Peyer's patch (tissue), 4 donors: ENCODE measurements around the gene EPS8L2. TPM values are rescaled to one million over a fixed set of nuclear protein-coding genes. Genes with fewer than 3 reads are reported as not detected.

ENCODE experiments used
- DNase-seq, 3 donors: peaks; one replicate each; pipeline ENCODE4 v3.0.0-alpha.2; 2017 to 2019
- H3K27ac ChIP-seq, 4 donors: fragments of 200-600 bp; sonication (generic); one replicate each; pipeline ENCODE4 v1.5.1; 2016 to 2019
- H3K27me3 ChIP-seq, 2 donors: fragments of 200-600 bp; sonication (generic); one replicate each; pipeline ENCODE4 v1.5.1; 2019
- H3K36me3 ChIP-seq, 3 donors: fragments of 200-600 bp; sonication (generic); one replicate each; pipeline ENCODE4 v1.5.1; 2016 to 2019
- H3K4me1 ChIP-seq, 4 donors: fragments of 200-600 bp; sonication (generic); one replicate each; pipeline ENCODE4 v1.5.1; 2016 to 2019
- H3K4me3 ChIP-seq, 4 donors: fragments of 200-600 bp; sonication (generic); 1 replicate in 3 of 4; 2 replicates in 1 of 4; pipeline ENCODE4 v1.5.1; 2016 to 2019; ENCODE audit warnings: mild to moderate bottlenecking in 1 of 4
- H3K9me3 ChIP-seq, 4 donors: fragments of 200-600 bp; sonication (generic); one replicate each; pipeline ENCODE4 v1.5.1; 2016 to 2019; ENCODE audit warnings: mild to moderate bottlenecking in 1 of 4
- POLR2A ChIP-seq, 2 donors: fragments of 450-650 bp; IDR thresholded peaks; one replicate each; pipeline ENCODE4 v1.5.1; 2017; ENCODE audit warnings: antibody characterized with exemption in 2 of 2, mild to moderate bottlenecking in 2 of 2, moderate library complexity in 2 of 2
- total RNA-seq, 4 donors: library from RNA; depleted of rRNA; stranded (reverse); fragments of >200 nt; gene quantifications; one replicate each; pipeline ENCODE4 v1.1.0, GENCODE V29; 2016
- TF ChIP-seq, protein P1 (sequence below), 6 experiments: fragments of 450-650 bp in 4 of 6; fragments of 200-600 bp in 2 of 6; sonication (generic) in 1 of 6; IDR thresholded peaks; one replicate each; pipeline ENCODE4 v1.5.1; 2017 to 2019; ENCODE audit warnings: antibody characterized with exemption in 6 of 6, mild to moderate bottlenecking in 3 of 6, moderate library complexity in 1 of 6

The EPS8L2 gene
- total RNA-seq, 4 donors from 2014 or later, result 258 to 710 (median 672) TPM

- H3K27me3 ChIP-seq, result no peaks in the 10 kb centered on the region
- TF ChIP-seq, protein P1, sequence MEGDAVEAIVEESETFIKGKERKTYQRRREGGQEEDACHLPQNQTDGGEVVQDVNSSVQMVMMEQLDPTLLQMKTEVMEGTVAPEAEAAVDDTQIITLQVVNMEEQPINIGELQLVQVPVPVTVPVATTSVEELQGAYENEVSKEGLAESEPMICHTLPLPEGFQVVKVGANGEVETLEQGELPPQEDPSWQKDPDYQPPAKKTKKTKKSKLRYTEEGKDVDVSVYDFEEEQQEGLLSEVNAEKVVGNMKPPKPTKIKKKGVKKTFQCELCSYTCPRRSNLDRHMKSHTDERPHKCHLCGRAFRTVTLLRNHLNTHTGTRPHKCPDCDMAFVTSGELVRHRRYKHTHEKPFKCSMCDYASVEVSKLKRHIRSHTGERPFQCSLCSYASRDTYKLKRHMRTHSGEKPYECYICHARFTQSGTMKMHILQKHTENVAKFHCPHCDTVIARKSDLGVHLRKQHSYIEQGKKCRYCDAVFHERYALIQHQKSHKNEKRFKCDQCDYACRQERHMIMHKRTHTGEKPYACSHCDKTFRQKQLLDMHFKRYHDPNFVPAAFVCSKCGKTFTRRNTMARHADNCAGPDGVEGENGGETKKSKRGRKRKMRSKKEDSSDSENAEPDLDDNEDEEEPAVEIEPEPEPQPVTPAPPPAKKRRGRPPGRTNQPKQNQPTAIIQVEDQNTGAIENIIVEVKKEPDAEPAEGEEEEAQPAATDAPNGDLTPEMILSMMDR (IDR thresholded peaks at IDR 0.05), result no peak
- TF ChIP-seq POLR2A (IDR thresholded peaks at IDR 0.05), result no peak
- DNase-seq, result no peak
- no peaks in the 10 kb centered on the region for H3K9me3 ChIP-seq
- H3K36me3 ChIP-seq, result peaks cover 0 to 69% (median 0%) of the 10 kb centered on the region in 3 donors
- peak overlapping the region in 2 of 4 donors; percentile 36 to 90 for H3K27ac ChIP-seq
- H3K4me1 ChIP-seq, result peaks cover 0 to 5% (median 0%) of the 10 kb centered on the region in 4 donors
- H3K4me3 ChIP-seq, result no peak overlapping the region
Observed at GRCh38 chr11:763549-764321, 57.7 kb downstream of the EPS8L2 start.

DNA sequence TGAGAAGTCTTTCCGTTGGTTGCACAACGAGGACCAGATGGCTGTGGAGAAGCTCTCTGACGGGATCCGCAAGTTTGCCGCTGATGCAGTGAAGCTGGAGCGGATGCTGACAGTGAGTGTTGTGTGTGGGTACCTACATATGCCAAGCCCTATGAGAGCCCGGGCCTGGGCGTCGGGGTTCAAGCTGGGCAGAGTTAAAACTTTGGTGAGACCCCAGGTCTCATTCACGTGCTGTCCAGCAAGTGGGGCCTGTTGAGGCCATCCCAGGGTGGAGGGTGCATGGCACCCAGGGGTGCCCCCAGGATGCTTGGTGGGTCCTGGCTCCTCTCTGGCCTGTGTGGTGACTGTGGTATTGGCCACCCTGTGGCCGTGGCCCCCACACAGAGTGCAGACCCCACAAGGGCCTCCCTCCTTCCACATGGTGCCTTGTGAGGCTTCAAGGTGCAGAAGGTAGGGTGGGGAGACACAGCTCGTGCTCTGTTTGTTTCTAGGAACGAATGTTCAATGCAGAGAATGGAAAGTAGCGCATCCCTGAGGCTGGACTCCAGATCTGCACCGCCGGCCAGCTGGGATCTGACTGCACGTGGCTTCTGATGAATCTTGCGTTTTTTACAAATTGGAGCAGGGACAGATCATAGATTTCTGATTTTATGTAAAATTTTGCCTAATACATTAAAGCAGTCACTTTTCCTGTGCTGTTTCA lies 58.4 kb downstream of the EPS8L2 start:
- Histone ChIP-seq H3K27me3 (no peaks in the 10 kb centered on the region), H3K4me1 (peaks cover 0 to 5% (median 0%) of the 10 kb centered on the region in 4 donors), H3K27ac (peak overlapping the region in 1 of 4 donors; percentile 90), H3K36me3 (peaks cover 0 to 62% (median 0%) of the 10 kb centered on the region in 3 donors), H3K4me3 (no peak overlapping the region), H3K9me3 (no peaks in the 10 kb centered on the region)
- DNase-seq, result no peak
- TF ChIP-seq, protein P1 (IDR thresholded peaks at IDR 0.05), result no peak
- no peak for TF ChIP-seq POLR2A (IDR thresholded peaks at IDR 0.05)

DNA sequence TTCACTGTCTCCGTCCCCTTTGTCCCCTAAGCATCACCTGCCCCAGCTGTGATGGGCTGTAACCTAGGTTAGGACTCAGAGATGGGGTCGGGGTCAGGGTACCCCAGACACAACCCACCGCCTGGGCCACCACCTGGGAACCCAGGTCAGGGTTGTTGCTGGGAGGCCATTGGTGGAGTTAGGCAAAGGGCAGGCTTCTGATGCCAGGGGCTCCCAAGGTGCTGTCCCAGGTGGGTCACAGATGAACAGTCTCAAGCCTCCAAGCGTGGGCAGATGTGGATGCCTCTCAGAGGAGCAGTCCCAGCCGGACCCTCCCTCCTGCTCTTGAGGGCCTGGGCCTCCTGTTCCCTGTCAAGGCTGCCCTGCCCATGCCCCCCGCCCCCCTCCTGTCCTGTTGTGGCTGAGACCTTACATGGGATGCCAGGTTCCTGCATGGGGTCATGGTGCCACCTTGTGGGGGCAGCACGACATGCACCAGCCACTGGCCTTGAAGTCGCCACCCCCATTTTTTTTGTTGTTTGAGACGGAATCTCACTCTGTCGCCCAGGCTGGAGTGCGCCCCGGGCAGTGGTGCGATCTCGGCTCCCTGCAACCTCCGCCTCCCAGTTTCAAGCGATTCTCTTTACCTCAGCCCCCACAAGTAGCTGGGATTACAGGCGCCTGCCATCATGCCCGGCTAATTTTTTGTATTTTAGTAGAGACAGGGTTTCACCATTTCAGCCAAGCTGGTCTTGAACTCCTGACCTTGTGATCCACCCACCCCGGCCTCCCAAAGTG lies 59.2 kb downstream of the EPS8L2 start:
- H3K4me3 ChIP-seq, result no peak overlapping the region
- DNase-seq, result peak in 2 of 3 donors; percentile 56 to 76
- TF ChIP-seq, protein P1 (IDR thresholded peaks at IDR 0.05), result peak; percentile 58 to 76 (median 72)
- TF ChIP-seq POLR2A (IDR thresholded peaks at IDR 0.05), result no peak
- H3K27ac ChIP-seq, result no peak overlapping the region
- H3K9me3 ChIP-seq, result no peaks in the 10 kb centered on the region
- H3K36me3 ChIP-seq, result peaks cover 0 to 60% (median 0%) of the 10 kb centered on the region in 3 donors
- no peaks in the 10 kb centered on the region for H3K27me3 ChIP-seq
- peaks cover 0 to 5% (median 0%) of the 10 kb centered on the region in 4 donors for H3K4me1 ChIP-seq

- Histone ChIP-seq H3K4me1 (peaks cover 0 to 5% (median 0%) of the 10 kb centered on the region in 4 donors), H3K27ac (no peak overlapping the region), H3K9me3 (no peaks in the 10 kb centered on the region), H3K36me3 (peaks cover 0 to 60% (median 0%) of the 10 kb centered on the region in 3 donors), H3K4me3 (no peak overlapping the region), H3K27me3 (no peaks in the 10 kb centered on the region)
- no peak for DNase-seq
- TF ChIP-seq, protein P1 (IDR thresholded peaks at IDR 0.05), result no peak
- TF ChIP-seq POLR2A (IDR thresholded peaks at IDR 0.05), result no peak
Observed at GRCh38 chr11:765802-766091, 59.7 kb downstream of the EPS8L2 start.

DNA sequence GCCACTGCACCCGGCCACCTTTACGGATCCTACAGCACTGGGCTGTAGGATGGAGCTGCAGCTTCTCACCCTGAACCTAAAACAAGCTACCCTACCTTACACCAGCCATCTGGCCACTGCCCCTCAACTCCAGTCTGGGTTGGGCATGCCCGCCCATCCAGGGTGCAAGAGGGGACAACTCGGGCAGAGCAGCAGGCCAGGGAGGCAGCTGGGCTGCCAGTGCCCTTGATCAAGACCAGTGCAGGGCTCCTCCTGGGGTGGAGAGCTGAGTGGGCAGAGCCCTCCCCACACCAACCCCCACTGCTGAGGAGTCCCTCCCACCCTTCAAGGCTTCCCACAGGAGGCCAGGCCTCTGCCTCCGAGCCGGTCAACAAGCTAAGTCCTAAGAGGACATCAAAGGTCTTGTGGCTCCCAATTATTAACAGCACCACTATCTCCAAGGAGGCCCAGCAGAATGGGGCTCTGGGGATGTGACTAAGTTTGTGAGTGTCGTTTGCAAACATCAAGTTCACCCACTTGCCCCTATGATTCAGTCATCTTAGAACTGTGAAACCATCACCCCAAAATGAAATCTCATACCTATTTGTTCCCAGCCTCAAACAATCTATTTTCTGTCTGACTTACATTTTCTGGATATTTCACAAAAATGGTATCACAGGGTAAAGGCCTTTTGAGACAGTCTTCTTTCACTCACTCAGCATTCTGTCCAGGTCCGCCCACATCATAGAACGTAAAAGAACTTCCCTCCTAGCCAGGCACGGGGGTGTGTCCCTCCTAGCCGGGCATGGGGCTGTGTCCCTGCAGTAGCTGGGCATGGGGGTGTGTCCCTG lies 60.3 kb downstream of the EPS8L2 start:
- no peak for DNase-seq
- no peak overlapping the region for H3K4me3 ChIP-seq
- H3K36me3 ChIP-seq, result peaks cover 0 to 60% (median 0%) of the 10 kb centered on the region in 3 donors
- no peak overlapping the region for H3K27ac ChIP-seq
- H3K27me3 ChIP-seq, result no peaks in the 10 kb centered on the region
- H3K9me3 ChIP-seq, result no peaks in the 10 kb centered on the region
- TF ChIP-seq, protein P1 (IDR thresholded peaks at IDR 0.05), result no peak
- TF ChIP-seq POLR2A (IDR thresholded peaks at IDR 0.05), result no peak
- peaks cover 0 to 5% (median 0%) of the 10 kb centered on the region in 4 donors for H3K4me1 ChIP-seq
